ENCODE results near the gene REPIN1. TPM values are rescaled to one million over a fixed set of nuclear protein-coding genes. Genes with fewer than 3 reads are reported as not detected.
A peak's percentile ranks its signal among the peaks of the same experiment; 100 is the strongest.

Gene REPIN1
- total RNA-seq (2014; rRNA removed; shearing (Covaris generic)), result 28.2 and 49.3 TPM in 2 replicates

DNA sequence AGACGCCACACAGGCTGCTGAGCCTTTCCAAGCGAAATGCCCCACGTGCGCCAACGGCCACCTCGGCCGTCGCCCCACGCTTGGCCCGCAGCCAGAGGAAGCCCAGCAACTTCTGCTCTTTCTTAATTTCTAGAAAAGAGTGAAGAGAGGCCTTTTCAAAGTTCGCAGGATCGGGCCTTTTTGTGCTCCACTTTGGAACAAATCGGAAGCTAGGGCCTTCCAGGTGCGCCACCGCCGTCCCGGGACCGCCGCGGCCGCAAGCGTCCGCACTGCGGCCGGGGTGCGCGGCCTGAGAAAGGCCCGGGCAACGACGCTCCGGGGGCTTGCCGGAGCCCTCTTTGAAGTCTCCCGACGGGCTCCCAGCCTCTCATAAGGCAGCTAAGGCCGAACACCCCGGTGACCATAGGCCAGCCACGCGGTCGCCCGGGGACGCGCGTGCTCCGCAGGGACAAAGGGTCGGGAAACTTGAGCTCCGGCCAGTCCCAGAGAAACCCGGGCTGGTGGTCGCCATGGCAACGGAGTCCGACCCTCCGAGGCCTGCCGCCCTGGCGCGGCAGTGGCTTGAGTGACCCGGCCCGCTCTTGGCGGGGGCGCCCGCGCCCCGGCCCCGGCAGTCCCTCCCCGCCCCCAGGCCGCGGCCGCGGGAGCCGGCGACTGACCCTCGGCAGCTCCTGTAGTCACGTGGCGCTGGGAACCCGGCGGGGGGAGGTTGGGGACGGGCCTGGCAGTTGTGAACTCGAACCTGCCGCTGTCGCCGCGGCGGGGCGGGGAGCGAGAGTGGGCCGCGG lies at the start of gene REPIN1:
Gene REPIN1 (plus strand): TSS at position 727 of the 788 bp plus-strand sequence. CDS start 890 bp downstream, outside the sequence.
- peak; percentile 84 for DNase-seq (ENCODE audit: low read depth)

DNA sequence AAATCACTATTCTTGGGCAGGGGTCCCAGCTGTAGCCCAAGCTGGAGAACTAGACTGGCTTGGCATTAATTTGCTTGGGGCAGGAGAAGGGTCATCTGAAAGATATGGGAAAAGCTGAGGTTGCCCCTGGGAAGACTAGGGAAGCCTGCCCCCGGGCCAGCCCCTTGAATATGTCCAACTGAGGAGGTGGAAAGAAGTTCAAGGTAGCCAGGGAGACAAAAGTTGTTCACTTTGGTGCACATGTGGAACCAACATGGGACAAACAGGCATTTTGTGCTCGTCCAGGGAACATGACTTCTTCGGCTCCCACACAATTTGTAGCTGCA lies 46.9 kb upstream of the REPIN1 start:
- no peak for DNase-seq (ENCODE audit: low read depth)

DNA sequence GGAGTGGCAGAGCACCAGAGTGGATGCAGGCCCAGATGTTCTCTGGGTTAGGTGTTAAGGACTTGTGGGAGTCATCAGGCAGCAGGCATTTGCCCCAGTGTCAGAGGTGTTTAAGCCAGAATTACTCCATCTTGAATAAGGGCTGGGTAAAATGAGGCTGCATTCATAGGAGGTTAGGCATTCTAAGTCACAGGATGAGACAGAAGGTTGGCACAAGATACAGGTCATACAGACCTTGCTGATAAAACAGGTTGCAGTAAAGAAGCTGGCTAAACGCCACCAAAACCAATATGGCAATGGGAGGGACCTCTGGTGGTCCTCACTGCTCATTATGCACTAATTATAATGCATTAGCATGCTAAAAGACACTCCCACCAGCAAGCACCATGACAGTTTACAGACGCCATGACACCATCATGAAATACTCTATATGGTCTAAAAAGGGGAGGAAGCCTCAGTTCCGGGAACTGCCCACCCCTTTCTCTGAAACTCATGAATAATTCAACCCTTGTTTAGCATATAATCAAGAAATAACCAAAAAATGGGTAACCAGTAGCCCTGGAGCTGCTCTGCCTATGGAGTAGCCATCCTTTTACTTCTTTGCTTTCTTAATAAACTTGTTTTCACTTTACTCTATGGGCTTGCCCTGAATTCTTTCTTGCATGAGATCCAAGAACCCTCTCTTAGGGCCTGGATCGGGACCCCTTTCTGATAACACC lies 46.3 kb upstream of the REPIN1 start:
- no peak for DNase-seq (ENCODE audit: low read depth)

DNA sequence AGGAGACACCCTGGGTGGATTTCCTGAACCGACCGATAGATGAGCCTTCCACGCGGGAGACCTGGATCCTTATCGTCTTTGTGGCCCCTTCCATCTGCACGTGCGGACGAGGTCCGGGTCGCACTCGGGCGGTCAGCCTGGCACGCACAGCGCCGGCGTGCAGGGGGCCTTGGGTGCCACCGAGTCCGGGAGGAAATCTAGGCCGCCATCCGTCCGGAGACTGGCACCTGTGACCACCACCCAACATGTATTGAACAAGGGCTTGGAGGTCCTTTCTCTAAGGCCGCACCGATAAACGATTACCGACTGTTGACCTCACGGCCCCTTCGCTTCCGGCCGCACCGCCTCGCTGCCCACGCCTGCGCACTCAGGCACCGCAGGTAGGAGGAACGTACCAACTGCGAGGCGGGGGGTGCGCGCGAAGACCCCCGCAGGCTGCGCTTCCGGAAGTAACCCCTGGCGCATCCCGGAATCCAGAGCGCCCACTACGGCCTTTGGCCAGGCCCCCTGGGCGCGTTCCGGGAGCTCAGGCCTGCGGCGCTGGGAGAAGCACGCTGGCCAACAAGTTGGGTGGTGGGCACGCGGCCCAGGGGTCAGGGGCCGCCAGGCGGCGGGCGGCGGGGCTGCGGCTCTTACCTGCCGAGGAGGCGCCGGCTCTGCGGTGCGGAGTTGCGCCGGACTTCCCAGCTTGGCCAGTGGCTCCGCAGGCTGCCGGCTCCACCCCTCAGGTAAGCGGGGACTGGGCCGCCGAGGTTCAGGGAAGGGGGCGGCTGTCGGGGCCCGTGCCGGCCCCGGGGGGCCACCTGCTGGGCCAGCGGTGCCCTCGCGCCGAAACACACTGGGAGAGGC lies 45.6 kb upstream of the REPIN1 start, which contains the start of the genes ACTR3C and LRRC61:
Gene ACTR3C (minus strand): TSS at position 713 of the 849 bp plus-strand sequence. CDS start 28,249 bp downstream, outside the sequence.
Gene LRRC61 (plus strand): TSS at position 523 of the 849 bp plus-strand sequence. CDS start 13,507 bp downstream, outside the sequence.
- peak; percentile 33 for DNase-seq (ENCODE audit: low read depth)

DNA sequence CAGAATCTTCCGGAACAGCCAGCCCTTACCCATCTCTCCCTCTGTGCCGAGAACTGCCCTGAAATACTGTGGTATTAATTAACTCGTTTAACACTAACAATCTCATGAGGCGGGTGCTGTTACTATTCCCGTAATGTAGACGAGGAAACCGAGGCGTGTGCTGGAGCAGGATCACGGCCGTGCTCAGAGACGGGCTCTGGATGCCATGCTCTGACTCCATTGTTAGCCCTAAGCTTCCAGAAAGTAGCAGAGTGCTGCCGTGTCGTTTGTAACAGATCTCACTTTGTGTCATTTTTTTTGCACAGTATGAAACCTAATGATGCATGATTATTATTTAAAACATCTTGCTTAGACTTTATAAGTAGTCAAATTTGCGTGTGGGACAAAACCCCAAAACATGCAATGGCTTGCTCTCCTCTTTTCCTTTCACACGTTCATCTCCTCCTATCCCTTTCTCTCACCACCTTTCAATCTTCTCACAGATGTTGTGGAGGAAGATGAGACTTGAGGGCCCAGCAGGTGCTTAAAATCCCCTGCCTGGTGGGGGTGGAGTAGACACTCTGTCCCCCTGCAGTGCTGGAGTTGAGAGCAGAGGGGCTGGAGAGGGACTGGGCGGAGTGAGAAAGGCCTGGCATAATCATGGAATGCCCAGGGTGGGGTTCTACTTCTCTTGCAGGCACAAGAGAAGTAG lies 44.8 kb upstream of the REPIN1 start:
- peak; percentile 29 for DNase-seq (ENCODE audit: low read depth)

DNA sequence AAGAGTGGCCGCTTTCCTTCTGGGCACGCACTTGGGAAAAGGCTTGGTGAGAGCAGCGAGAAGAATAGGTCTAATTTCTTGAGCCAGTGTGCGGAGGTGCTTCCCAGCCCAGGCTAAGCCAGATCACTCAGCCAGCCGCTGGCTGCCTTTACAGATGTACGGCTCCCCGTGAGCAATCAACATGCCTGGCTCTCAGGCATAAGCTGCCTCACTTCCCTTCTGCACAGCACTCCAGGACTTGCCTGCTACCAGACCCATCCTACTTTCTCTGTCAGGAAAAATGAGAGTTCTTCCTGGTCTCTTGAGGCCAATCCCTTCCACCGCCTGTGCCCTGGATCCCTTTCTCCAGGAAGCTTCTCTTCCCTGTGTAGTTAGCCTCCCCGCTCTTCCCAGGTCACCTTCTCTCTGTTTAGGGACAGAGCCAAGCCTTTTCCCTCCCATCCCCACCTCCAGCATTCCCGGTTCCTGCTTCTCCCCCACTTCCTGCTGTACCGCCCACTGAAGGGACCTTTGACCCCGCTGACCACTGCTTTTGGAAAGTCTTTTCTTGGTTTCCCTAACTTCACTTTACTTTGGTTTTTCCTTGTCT lies 44.2 kb upstream of the REPIN1 start:
- DNase-seq (ENCODE audit: low read depth), result no peak

DNA sequence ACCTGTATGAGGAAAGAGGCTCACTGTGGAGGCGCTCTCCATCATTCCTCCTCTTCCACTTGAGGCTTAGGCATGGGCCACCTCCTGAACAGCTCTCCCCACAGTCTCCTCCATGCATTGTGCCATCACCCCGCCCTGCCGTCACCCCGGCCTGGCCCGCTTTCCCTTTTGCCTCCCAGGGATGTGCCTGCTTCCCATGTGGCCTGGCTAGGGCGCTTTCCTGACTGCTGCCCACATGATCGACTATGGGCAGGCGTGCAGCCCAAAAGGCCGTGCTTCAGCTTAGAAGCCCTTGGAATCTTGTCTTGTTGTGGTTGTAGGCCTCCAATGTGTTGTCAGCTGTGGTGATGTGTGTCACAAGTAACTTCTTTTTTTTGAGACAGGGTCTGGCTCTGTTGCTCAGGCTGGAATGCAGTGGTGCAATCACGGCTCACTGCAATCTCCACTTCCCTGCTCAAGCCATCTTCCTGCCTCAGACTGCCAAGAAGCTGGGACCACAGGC lies 43.5 kb upstream of the REPIN1 start:
- peak; percentile 58 for DNase-seq (ENCODE audit: low read depth)

DNA sequence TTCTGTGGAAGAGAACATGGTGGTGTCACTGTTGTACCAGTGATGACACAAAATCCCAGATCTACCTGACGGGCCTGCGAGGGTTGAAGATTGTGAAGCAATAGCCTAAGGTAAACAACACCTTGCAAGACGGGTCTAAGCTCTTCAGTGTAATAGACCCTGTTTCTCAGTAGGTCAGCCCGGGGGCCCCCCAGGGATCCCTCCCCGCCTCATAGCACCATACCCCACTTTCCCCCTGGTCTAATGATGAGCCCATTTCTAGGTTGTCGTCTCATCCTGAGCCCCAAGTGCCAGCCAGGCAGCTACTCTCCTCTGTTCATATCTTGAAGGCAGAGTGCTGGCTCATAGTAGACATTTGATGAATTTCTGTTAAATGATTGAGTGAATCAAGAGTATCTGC lies 42.7 kb upstream of the REPIN1 start:
- no peak for DNase-seq (ENCODE audit: low read depth)

DNA sequence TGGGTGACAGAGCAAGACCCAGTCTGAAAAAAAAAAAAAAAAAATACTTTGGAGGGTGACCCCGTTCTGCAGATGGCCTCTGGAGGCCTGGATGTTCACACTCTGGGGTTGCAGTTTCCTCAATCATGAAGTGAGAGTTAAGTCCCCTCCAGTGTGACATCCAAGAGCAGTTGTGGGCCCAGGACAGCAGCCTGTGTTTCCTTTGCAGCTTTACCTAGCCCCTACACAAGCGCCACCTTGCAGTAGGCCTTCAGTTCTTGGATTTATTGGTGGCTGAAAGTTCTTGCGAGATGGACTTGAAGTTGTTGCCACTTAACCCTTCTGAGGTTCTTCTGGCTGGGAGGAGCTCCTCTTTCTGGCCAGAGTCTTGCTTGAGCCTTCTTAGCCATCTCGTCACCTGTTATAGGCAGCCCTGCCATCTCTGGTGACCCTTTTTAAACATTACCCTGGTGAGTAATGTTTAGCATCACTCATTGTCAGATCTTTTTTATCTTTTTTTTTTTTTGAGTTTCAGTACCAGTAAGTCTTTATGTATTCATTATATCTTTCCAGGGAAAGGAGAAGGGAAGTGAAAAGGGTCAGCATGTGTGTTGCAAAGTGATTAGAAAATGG lies 41.9 kb upstream of the REPIN1 start:
- DNase-seq (ENCODE audit: low read depth), result no peak

DNA sequence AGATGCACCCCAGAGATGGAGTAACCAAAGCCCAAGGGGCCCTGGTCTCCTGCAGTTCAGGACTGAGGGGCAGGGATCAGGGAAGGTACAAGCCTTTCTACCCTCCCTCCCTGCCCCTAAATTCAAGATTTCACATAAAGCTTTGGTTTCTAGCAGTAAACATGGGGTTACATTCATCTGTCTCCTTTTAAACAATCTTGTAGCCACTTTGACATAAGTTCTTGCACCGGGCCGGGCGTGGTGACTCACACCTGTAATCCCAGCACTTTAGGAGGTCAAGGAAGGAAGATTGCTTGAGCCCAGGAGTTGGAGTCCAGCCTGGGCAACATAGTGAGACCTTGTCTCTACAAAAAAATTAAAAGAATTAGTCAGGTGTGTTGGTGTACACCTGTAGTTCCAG lies 41.3 kb upstream of the REPIN1 start:
- DNase-seq (ENCODE audit: low read depth), result no peak

DNA sequence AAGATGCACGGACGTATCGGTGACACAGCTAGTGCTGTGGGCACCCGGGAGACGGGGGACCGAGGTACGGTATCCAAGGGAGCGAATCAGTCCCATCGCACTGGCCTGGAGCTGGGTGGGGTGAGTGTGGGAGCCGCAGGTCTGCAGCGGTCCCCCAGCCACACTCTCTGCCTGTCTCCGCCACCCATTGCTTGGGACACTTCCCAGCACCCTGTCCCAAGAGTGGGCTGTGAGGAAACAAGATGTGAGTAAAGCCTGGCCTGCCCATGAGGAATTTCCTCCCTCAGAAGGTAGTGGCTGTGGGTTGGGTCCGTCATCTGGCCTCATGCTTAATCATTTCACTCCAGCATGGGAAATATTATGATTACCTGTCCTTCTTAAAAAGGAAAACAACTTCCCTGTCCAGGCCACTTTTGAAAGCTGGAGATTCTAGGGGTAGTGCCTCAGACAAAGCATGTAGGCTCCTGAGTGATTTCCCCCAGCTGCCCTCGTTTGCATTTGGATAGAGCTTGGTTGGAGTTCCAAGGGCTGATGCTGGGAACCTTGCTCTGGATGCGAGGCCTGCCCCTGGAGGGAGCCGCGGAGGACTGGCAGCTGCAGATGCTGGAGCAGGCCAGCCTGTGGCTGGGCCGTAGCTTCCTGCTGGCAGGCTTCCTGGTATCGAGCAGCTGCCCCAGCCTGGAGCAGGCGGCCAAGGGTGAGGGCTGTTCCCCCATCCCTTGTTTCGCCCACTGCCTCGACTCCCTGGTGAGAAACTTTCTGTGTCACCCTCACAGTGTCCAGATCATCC lies 39.1 kb upstream of the REPIN1 start:
- no peak for DNase-seq (ENCODE audit: low read depth)

DNA sequence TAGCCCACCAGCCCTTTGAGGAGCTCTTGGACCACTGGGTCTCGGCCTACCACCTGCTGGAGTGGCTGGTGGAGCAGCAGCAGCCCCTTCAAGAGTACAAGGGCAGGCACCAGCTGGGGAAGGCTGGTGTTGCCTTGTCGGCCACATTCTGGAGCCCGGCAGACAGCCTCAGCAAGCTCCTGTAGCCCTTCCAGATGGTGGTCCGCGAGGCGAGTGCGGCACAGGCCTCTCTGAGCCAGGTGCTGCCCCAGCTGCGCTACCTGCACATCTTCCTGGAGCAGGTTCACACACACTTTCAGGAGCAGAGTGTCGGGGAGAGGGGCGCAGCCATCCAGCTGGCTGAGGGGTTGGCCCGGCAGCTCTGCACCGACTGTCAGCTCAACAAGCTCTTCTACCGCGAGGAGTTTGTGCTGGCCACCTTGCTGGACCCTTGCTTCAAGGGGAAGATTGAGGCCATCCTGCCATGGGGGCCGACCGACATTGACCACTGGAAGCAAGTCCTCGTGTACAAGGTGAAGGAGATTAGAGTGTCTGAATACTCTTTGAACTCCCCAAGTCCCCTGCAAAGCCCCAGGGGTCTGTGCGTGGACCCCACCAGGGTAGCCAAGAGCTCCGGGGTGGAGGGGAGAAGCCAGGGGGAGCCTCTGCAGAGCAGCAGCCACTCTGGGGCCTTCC lies 38.3 kb upstream of the REPIN1 start:
- no peak for DNase-seq (ENCODE audit: low read depth)

DNA sequence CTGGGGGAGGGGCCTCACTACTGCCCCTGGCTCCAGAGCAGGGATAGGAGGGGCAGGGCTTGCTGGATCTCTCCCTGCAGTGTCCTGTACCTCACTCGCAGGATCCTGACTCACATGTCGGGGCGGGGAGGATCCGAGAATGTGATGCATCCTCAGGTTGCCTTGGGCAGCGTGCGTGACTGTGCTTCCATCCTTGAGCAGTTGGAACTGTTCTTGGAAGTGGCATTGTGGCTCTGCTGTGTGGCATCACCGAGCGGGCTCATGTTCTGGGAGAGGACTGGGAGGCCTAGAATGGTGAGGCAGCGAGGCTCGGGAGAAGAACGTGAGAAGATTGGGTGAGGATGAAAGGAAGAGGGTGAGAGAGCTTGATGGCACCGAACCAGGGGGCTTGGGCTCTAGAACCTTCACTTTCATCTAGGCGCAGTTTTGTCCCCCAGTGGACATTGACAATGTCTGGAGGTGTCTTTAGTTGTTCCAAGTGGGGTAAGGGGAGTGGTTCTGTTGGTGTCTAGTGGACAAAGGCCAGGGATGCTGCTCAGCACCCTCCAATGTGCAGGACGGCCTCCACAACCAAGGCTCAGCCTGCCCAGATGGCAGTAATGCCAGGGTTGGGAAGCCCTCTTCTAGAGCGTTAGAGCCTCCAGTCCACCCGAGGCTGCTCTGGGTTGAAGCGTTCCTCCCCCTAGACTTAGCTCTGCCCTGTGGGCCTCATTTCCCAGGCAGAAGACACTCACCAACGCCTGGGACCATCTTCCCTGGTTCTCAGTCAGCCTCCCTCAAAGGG lies 35.6 kb upstream of the REPIN1 start:
- DNase-seq (ENCODE audit: low read depth), result no peak

DNA sequence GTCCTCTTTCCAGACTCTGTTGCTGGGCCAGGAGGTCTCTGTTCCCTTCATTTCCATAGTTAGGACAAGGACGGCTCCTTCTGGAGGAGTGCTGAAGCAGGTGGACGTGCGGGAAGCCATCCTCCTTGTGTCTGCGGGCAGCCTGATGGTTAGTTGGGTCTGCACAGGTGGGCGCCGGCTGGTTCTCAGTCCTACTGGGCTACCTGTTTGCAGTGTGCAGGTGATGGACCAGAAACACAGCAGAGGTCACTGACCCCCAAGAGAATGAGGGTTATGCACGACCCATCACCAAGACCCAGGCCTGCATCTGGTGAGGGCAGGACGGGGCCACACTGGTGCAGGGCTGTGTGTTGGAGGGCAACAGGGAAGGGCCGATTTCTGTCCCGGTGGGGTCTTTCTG lies 35.0 kb upstream of the REPIN1 start:
- DNase-seq (ENCODE audit: low read depth), result no peak

DNA sequence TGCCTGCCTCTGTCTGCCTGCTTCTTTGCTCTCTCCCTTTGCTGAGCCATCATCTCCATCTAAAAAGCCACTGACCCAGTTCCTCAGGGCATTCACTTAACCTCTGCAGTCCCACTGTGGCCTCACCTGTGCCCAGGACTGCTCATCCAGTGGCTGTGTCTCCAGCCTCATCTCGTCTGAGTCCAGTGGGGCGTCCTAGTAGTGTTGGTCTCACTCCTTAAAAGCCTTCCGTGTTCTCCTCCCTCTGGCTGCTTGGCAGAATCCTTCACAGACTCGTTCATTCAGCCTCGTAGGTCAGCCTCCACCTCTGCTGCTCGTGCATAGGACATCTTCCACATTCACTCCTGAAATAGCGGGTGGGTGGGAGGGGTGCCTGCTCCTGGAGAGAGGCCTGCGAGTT lies 34.5 kb upstream of the REPIN1 start:
- no peak for DNase-seq (ENCODE audit: low read depth)

DNA sequence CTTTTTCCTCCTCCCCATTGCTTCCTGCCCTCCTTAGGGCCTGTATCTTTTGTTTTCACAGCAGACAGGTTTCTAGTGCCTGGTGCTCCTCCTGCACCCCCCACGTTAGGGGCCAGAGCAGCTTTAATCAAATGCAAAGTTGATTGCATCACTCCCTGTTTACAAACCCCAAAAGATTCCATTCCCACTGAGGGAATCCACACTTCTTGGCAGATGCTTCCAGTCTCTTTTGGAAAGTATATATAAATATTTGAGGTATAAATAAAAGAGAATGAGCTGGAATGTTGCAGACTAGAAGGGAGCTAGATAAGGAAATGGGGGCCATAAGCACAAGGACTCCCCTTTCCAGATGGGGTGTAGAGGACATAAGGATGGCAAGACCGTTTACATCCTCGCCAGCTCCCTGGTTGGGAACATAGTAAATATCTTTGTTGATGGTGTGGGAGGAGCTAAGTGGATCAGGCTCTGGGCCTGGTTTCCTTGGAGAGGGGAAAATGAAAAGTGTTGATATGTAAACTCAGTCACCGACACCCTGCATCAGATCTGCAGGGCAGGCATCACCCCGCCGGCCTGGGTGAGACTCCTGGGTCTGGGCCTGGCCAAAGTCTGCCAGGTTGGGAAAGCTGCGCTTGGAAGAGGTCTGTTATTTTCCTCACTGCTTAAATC lies 33.4 kb upstream of the REPIN1 start:
- no peak for DNase-seq (ENCODE audit: low read depth)

DNA sequence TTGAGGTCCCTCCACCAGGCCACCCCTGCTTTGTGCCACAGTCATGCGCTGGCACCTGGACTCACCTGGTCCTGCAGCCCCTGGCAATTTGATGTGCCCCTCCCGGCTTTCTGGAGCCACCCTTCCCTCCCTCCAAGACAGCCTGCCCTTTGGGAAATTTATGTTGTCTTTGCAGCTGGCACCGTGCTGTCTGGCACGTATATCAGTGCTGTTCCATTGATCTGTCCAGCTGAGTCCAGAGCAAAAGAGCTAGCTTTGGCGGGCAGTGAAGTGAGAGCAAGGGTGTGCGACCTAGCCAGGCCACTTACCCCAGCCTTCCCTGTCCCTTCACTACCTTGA lies 32.9 kb upstream of the REPIN1 start:
- no peak for DNase-seq (ENCODE audit: low read depth)

DNA sequence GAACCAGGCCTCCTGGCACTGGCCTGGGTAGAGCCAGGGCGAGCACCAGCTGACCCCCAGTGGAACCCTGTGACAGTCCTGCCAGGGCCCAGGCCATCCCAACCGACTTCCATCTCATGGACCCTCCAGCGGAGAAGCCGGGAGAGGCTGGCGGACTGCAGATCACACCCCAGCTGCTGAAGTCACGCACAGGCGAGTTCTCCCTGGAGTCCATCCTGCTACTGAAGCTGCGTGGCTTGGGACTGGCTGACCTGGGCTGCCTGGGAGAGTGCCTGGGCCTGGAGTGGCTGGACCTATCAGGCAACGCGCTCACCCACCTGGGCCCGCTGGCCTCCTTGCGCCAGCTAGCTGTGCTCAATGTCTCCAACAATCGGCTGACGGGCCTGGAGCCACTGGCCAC lies 31.9 kb upstream of the REPIN1 start:
- no peak for DNase-seq (ENCODE audit: low read depth)

Measured in RPMI7951 (cell line).